Subcutaneous abdominal adipose tissue (tissue), 5 donors: Measurements from ENCODE around the gene SAMD4A.

Source experiments
- H3K27ac ChIP-seq: one replicate; pipeline ENCODE4 v1.7.0; 2013; ENCODE audit warnings: low read depth, mild to moderate bottlenecking, inconsistent platforms, low read length, moderate library complexity
- H3K27me3 ChIP-seq, 5 donors: one replicate each; pipeline ENCODE4 v1.7.0; 2013; ENCODE audit warnings: low read length in 5 of 5, inconsistent platforms in 1 of 5; ENCODE audit not compliant: control insufficient read depth in 5 of 5, insufficient read depth in 4 of 5
- H3K36me3 ChIP-seq, 5 donors: one replicate each; pipeline ENCODE4 v1.7.0; 2013; ENCODE audit warnings: low read length in 5 of 5; ENCODE audit not compliant: control insufficient read depth in 5 of 5, insufficient read depth in 5 of 5
- H3K4me1 ChIP-seq, 5 donors: one replicate each; pipeline ENCODE4 v1.7.0; 2013; ENCODE audit warnings: low read length in 5 of 5, mild to moderate bottlenecking in 3 of 5, moderate library complexity in 1 of 5; ENCODE audit not compliant: control insufficient read depth in 5 of 5, insufficient read depth in 5 of 5
- H3K4me3 ChIP-seq, 5 donors: one replicate each; pipeline ENCODE4 v1.7.0; 2013; ENCODE audit warnings: low read length in 5 of 5, low read depth in 1 of 5
- H3K9ac ChIP-seq, 5 donors: one replicate each; pipeline ENCODE4 v1.7.0; 2013; ENCODE audit warnings: low read length in 5 of 5, mild to moderate bottlenecking in 4 of 5, moderate library complexity in 3 of 5
- H3K9me3 ChIP-seq, 5 donors: one replicate each; pipeline ENCODE4 v1.7.0; 2013; ENCODE audit warnings: low read length in 5 of 5; ENCODE audit not compliant: control insufficient read depth in 5 of 5
- donor health status: healthy.
- donor health status: healthy.
- donor health status: healthy.
- donor health status: healthy.
- donor health status: healthy.

The SAMD4A gene

DNA sequence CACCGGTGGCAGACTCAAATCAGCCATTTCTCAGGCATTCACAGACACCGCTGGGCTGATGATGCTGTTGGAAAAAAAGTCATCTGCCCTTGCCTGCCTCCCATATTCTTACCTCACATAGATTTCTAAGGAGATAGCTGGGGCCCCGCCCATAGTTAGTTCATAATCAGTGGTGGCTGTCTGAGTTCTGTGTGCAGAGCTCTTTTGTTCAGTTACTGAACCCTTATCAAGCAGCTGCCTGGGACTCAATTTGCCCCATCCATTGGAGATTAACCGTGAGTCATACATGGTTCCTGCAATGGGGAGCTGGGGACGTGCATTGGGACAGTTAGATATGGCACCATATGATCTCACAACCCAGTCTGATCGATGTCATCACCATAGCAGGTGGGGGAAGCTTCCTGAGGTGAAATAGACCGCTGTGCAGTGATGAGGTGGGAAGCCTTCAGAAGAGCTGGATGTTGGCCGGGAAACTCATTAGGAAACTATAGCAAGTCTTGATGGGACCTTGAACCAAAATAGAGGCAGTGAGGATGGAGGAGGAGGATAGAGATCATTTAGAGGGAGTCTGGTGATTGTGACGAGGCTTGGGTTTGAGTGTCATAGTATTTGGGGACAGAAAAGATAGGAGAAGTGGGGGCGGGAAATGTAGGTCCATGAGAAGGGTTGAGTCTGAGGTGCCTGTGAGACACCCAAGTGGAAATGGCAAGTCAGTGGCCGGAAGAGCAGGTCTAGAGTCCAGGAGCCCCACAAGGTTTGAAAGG is 187.9 kb downstream of the SAMD4A start:
- Histone ChIP-seq H3K9me3 (no peaks in the 10 kb centered on the region), H3K9ac (no peak overlapping the region), H3K4me3 (no peak overlapping the region), H3K27ac (no peak overlapping the region), H3K27me3 (no peaks in the 10 kb centered on the region), H3K36me3 (peaks cover 9 to 48% (median 26%) of the 10 kb centered on the region in 5 donors), H3K4me1 (peaks cover 2 to 28% (median 19%) of the 10 kb centered on the region in 5 donors)

- H3K4me3 ChIP-seq = no peak overlapping the region
- H3K27ac ChIP-seq = no peak overlapping the region
- no peaks in the 10 kb centered on the region for H3K9me3 ChIP-seq
- H3K27me3 ChIP-seq = no peaks in the 10 kb centered on the region
- H3K36me3 ChIP-seq = peaks cover 6 to 63% (median 36%) of the 10 kb centered on the region in 5 donors
- H3K9ac ChIP-seq = no peak overlapping the region
- H3K4me1 ChIP-seq = peaks cover 2 to 24% (median 12%) of the 10 kb centered on the region in 5 donors
Observed at GRCh38 chr14:54756656-54757392, 189.9 kb downstream of the SAMD4A start.

DNA sequence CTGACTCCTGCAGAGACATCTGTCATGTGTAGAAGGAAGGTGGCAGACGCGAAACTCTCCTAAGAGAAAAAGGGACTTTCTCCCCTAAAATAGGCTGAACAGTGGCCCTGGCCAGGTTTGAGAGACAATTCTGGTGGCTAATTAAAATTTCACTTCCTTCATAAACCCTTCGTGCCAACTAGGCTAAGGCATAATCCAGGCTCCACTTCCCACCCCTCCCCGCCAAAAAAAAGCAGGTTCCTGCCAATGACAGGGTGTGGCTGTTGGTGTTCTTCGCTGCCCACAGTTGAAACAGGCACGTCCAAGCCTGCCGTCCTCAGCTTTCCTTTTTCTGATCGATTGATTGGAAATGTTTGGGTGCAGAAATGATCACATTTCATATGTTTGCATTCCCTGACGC is 191.1 kb downstream of the SAMD4A start:
- Histone ChIP-seq H3K36me3 (peaks cover 3 to 61% (median 37%) of the 10 kb centered on the region in 5 donors), H3K9me3 (no peaks in the 10 kb centered on the region), H3K27ac (no peak overlapping the region), H3K4me1 (peaks cover 2 to 27% (median 12%) of the 10 kb centered on the region in 5 donors), H3K4me3 (peak overlapping the region in 2 of 5 donors; percentile 0 to 32), H3K9ac (peak overlapping the region in 1 of 5 donors; percentile 24), H3K27me3 (no peaks in the 10 kb centered on the region)

DNA sequence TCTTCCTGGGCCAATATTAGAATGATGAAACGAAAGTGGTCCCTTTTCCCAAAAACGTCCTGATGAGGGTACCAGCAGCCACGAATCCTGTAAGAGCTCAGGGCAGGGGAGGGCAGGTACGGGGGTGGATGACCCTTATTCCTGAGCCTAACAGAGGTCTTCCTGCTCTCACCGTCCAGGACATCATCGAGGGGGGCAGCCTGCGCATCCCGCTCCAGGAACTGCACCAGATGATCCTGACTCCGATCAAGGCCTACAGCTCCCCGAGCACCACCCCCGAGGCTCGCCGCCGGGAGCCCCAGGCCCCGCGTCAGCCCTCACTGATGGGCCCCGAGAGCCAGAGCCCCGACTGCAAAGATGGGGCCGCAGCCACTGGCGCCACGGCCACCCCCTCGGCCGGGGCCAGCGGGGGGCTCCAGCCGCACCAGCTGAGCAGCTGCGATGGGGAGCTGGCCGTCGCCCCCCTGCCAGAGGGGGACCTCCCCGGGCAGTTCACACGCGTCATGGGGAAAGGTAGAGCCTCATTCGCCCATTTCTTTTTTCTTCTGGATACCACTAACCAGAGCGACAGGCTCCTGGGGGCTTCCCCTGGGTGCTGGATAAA is 193.2 kb downstream of the SAMD4A start:
- Histone ChIP-seq H3K36me3 (peaks cover 3 to 70% (median 48%) of the 10 kb centered on the region in 5 donors), H3K9me3 (no peaks in the 10 kb centered on the region), H3K4me1 (peaks cover 2 to 27% (median 12%) of the 10 kb centered on the region in 5 donors), H3K9ac (no peak overlapping the region), H3K27ac (no peak overlapping the region), H3K27me3 (no peaks in the 10 kb centered on the region), H3K4me3 (no peak overlapping the region)

DNA sequence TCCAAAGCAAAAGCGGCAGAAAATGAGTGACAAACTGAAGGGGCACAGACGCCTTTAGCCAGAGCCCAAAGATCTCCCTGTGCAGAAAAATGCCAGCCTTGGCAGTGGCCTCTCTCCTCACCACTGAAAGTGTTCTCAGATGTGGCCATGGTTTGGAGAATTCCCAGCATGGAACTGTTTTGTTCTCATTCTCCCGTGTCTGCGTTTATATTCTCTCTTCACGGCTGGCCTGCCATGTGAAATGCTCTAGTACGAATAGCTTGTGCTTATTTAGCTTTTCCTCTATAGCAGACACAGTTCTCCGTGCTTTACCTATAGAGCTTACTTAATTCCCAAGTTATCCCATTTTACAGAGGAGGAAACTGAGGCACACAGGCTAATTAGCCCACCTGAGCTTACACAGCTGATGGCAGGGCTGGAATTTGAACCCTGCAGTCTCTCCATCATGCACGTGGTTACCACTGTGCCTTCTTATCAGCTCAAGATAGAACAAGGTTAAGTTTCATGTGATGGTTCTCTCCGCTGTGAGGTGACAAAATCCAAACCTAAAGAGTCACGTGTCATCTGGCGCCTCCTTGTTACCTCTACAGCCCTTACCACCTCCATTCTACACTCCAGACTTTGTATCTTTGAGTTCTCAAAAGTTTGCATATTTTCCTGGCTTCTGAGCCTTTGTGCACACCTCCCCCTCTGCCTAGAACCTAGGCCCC is 194.1 kb downstream of the SAMD4A start:
- Histone ChIP-seq H3K9me3 (no peaks in the 10 kb centered on the region), H3K9ac (no peak overlapping the region), H3K27me3 (no peaks in the 10 kb centered on the region), H3K4me1 (peaks cover 2 to 28% (median 12%) of the 10 kb centered on the region in 5 donors), H3K4me3 (no peak overlapping the region), H3K27ac (no peak overlapping the region), H3K36me3 (peaks cover 0 to 71% (median 46%) of the 10 kb centered on the region in 5 donors)

DNA sequence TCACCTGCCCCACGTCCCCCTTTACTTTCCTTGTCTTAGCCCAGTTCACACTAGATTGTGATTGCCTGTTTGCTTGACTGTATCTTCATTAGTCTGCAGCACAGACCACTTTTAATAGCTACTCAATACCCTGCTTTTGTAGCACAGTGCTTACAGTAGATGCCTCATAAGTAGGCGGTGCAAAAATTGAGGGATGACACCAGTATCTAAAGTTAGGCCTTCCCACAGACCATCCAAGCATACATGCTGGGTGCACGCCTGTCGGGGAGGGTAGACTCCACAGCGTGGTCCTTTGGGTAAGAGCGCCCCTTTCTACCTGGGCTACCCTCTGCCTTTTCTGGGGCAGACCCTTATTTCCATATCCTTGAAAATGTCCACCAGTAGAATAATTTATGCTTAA is 194.9 kb downstream of the SAMD4A start:
- peaks cover 0 to 71% (median 49%) of the 10 kb centered on the region in 5 donors for H3K36me3 ChIP-seq
- H3K27ac ChIP-seq = no peak overlapping the region
- H3K4me1 ChIP-seq = peaks cover 2 to 30% (median 12%) of the 10 kb centered on the region in 5 donors

DNA sequence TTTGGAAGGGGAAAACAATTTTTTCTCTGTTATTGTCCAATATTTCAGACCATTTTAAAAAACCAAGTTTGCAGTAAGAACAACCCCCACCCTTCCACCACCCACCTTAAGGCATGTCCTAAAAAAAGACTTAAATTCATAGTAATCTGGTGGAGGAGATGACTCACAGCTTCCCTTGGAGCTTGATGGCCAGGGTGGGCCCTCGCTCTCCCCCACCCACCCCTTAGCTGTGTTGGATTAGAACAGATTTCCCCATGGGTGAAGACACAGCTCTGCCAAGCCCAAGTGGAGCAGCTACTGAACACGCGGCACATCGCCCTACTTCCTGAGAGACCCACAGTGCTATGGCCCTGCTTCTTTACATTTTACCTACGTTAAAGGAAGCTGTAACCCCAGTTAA is 195.4 kb downstream of the SAMD4A start:
- Histone ChIP-seq H3K4me1 (peaks cover 2 to 30% (median 11%) of the 10 kb centered on the region in 5 donors), H3K27me3 (no peaks in the 10 kb centered on the region), H3K36me3 (peaks cover 0 to 76% (median 53%) of the 10 kb centered on the region in 5 donors), H3K27ac (no peak overlapping the region), H3K4me3 (no peak overlapping the region), H3K9ac (no peak overlapping the region), H3K9me3 (no peaks in the 10 kb centered on the region)

More for the DNA sequence above, 194.9 kb downstream of the SAMD4A start:
- H3K9me3 ChIP-seq = no peaks in the 10 kb centered on the region
- no peak overlapping the region for H3K9ac ChIP-seq
- H3K4me3 ChIP-seq = no peak overlapping the region
- no peaks in the 10 kb centered on the region for H3K27me3 ChIP-seq

DNA sequence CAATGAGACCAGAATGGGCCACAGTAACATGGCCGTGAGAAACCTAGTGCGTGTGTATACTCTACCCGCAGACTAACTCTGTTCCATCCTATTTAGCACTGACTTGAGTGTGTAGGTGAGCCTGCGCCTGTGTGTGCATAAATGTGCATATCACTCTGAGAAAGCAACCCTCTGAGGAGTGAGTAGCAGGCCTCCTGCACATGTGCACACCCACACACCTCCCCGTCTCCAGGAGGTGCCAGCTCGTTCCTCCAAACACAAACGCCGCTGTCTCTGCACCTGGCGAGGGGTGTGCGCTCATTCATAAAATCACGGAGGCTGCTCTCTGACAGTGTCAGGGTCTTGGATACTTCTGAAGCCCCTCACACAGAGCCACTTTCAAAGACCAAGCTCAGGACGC is 196.8 kb downstream of the SAMD4A start:
- no peak overlapping the region for H3K4me3 ChIP-seq
- H3K9ac ChIP-seq = no peak overlapping the region
- H3K27ac ChIP-seq = no peak overlapping the region
- H3K4me1 ChIP-seq = peaks cover 0 to 20% (median 2%) of the 10 kb centered on the region in 5 donors
- peaks cover 1 to 90% (median 64%) of the 10 kb centered on the region in 5 donors for H3K36me3 ChIP-seq
- no peaks in the 10 kb centered on the region for H3K27me3 ChIP-seq
- H3K9me3 ChIP-seq = no peaks in the 10 kb centered on the region

DNA sequence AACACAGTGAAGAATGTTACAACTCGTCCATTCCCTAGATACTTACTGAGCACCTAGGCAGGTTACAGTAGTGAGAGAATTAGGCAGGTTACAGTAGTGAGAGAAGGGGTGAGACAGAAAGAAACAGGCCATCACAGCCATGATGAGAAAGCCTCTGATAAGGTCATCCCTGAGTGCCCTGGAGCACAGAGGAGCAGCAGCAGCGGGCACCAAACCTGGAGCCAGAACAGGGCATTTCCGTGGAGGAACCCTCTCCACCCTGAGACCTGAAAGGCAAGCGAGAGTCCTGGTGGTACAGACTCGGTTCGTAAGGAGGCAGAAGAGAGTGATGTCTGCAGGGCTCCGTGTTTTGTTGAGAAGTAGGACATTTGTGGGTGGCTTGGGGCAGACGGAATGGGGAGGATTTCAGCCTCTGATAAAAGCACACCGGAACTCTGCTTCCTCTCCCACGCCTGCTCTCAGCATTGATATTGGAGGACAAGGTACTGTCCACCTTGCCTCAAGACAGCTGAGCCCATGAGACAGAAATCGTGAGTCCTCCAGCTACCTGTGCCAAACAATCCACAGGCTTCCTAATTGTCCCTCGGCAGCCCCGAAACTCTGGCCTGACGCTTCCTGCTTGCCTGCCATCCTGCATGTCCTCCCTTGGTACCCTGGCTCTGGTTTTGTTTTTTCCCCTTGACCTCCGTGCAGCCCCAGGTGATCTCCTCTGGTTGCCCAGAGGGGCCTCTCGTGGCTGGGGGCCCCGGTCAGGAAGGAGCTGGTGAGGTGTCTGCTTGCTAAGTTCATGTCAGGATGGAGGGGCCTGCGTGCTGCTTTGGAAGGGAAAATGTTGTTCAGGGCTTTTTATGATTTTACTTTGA is 199.6 kb downstream of the SAMD4A start:
- H3K4me3 ChIP-seq = no peak overlapping the region
- H3K9ac ChIP-seq = no peak overlapping the region
- peaks cover 2 to 20% (median 6%) of the 10 kb centered on the region in 5 donors for H3K4me1 ChIP-seq
- no peak overlapping the region for H3K27ac ChIP-seq
- no peaks in the 10 kb centered on the region for H3K9me3 ChIP-seq
- peaks cover 15 to 90% (median 60%) of the 10 kb centered on the region in 5 donors for H3K36me3 ChIP-seq
- no peaks in the 10 kb centered on the region for H3K27me3 ChIP-seq
